Heart left ventricle (tissue), 13 donors: ENCODE results near the gene CLMN.

Source experiments
- POLR2A ChIP-seq, 2 donors: fragments of 450-650 bp; IDR thresholded peaks; one replicate each; pipeline ENCODE4 v1.6.1; 2017; ENCODE audit warnings: antibody characterized with exemption in 2 of 2, mild to moderate bottlenecking in 2 of 2, moderate library complexity in 2 of 2
- TF ChIP-seq, protein P1 (sequence below), 12 donors: fragments of 200-600 bp; sonication (generic) in 4 of 12; IDR thresholded peaks; one replicate each; pipeline versions ENCODE4 v1.5.0 to v1.8.0; 2018 to 2022; ENCODE audit warnings: antibody characterized with exemption in 12 of 12, mild to moderate bottlenecking in 5 of 12
- donor health status: ischemic (EF 13 %, LVEDD 7.1; RV severe dilation, severe dysfunction).
- donor health status: DM: no; HTN: yes; CAD: no.
- donor health status: DM: no; HTN: no; CAD: no.
- donor health status: ischemic (EF 25% LVEDD 6.9; RV normal size, moderate dysfunction).
- donor health status: ischemic (EF 25% LVEDD 5.7; RV mildly dilated, moderate dysfunction).
- donor health status: ischemic (EF 35%, LVEDD 5.7; RV mildly dilated, moderate dysfunction).
- donor health status: nonischemic (EF 11% LVEDD 7.7; RV severe dilation, severe dysfunction).
- donor health status: DM: yes; HTN: yes; CAD: no.
- donor health status: PGD.
- donor health status: ischemic (EF 29% LVEDD 5.4; RV normal size, mild dysfunction).
- donor health status: nonischemic (EF 23%, LVEDD 6.1; RV moderate dilation, normal function).

- TF ChIP-seq, protein P1, sequence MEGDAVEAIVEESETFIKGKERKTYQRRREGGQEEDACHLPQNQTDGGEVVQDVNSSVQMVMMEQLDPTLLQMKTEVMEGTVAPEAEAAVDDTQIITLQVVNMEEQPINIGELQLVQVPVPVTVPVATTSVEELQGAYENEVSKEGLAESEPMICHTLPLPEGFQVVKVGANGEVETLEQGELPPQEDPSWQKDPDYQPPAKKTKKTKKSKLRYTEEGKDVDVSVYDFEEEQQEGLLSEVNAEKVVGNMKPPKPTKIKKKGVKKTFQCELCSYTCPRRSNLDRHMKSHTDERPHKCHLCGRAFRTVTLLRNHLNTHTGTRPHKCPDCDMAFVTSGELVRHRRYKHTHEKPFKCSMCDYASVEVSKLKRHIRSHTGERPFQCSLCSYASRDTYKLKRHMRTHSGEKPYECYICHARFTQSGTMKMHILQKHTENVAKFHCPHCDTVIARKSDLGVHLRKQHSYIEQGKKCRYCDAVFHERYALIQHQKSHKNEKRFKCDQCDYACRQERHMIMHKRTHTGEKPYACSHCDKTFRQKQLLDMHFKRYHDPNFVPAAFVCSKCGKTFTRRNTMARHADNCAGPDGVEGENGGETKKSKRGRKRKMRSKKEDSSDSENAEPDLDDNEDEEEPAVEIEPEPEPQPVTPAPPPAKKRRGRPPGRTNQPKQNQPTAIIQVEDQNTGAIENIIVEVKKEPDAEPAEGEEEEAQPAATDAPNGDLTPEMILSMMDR (IDR thresholded peaks at IDR 0.05): no peak
- no peak for TF ChIP-seq POLR2A (IDR thresholded peaks at IDR 0.05)
These were observed 50.2 kb downstream of the CLMN start for GRCh38 chr14:95269493-95269892.
